GM18499 (cell line): ENCODE results near the gene STARD6.
A peak's percentile ranks its signal among the peaks of the same experiment; 100 is the strongest.
"Not testable (repeated sequence)": the region's sequence is repeated elsewhere in the genome, so short reads cannot be mapped to it uniquely, and the experiment has no call there.

Experiments used
- ATAC-seq: cut with Tn5 transposase; IDR thresholded peaks from one replicate; pipeline ENCODE4 v1.9.1; 2021; ENCODE audit warnings: moderate number of reproducible peaks; ENCODE audit not compliant: insufficient read depth, unreplicated experiment

Gene STARD6

GRCh38 chr18:54357660-54358494, at the start of gene STARD6, which contains the start of gene C18orf54:
STARD6 (minus strand) TSS chr18:54357858; CDS start chr18:54354573, 3,285 bp downstream.
C18orf54 (plus strand) TSS chr18:54357906; CDS start chr18:54360573, 2,667 bp downstream.
- ATAC-seq = peak; percentile 88

- ATAC-seq = no peak
Measured at GRCh38 chr18:54405290-54405689, 47.6 kb upstream of the STARD6 start.

GRCh38 chr18:54396760-54397159, 39.1 kb upstream of the STARD6 start:
- ATAC-seq = no peak

GRCh38 chr18:54393648-54394294, 36.1 kb upstream of the STARD6 start:
- no peak for ATAC-seq

- ATAC-seq = peak; percentile 40
Measured at GRCh38 chr18:54392543-54393023, 34.9 kb upstream of the STARD6 start.

GRCh38 chr18:54390838-54391237, 33.2 kb upstream of the STARD6 start:
- ATAC-seq = no peak

- peak; percentile 2 for ATAC-seq
Measured at GRCh38 chr18:54389143-54389505, 31.5 kb upstream of the STARD6 start.

GRCh38 chr18:54388203-54389142, 30.8 kb upstream of the STARD6 start:
- peak; percentile 88 for ATAC-seq

- ATAC-seq = no peak
Measured at GRCh38 chr18:54387631-54388030, 30.0 kb upstream of the STARD6 start.

- not testable (repeated sequence) for ATAC-seq
Measured at GRCh38 chr18:54386800-54387495, 29.3 kb upstream of the STARD6 start.

GRCh38 chr18:54386043-54386442, 28.4 kb upstream of the STARD6 start:
- no peak for ATAC-seq

GRCh38 chr18:54382733-54383252, 25.1 kb upstream of the STARD6 start:
- no peak for ATAC-seq

- ATAC-seq = no peak
Measured at GRCh38 chr18:54382076-54382475, 24.4 kb upstream of the STARD6 start.

- ATAC-seq = no peak
Measured at GRCh38 chr18:54381640-54382039, 24.0 kb upstream of the STARD6 start.

GRCh38 chr18:54378057-54378456, 20.4 kb upstream of the STARD6 start:
- ATAC-seq = no peak

- no peak for ATAC-seq
Measured at GRCh38 chr18:54360406-54360805, 2.7 kb upstream of the STARD6 start.

- no peak for ATAC-seq
Measured at GRCh38 chr18:54359233-54359632, 1.6 kb upstream of the STARD6 start.

- no peak for ATAC-seq
Measured at GRCh38 chr18:54358495-54359040, 910 bp upstream of the STARD6 start.

GRCh38 chr18:54357082-54357659, 487 bp downstream of the STARD6 start:
- ATAC-seq = peak; percentile 1
